SU-DHL-6 (cell line): ENCODE results near the gene PYGB.

Source experiments
- H2AFZ ChIP-seq: fragments of 200-600 bp; sonication (generic); 2 replicates; pipeline ENCODE4 v1.6.1; 2014; ENCODE audit warnings: low read depth, mild to moderate bottlenecking, moderate library complexity, mixed read lengths, antibody characterized with exemption, low read length; ENCODE audit not compliant: severe bottlenecking
- H3F3A ChIP-seq: fragments of 200-600 bp; shearing (Covaris generic); 2 replicates; pipeline ENCODE4 v1.6.0; 2016; ENCODE audit warnings: antibody characterized with exemption, mild to moderate bottlenecking; ENCODE audit not compliant: insufficient read depth
- H3K27ac ChIP-seq: fragments of 200-600 bp; sonication (generic); 2 replicates; pipeline ENCODE4 v1.5.1; 2016; ENCODE audit warnings: low read depth, mild to moderate bottlenecking, low read length, moderate library complexity, mixed read lengths
- H3K27me3 ChIP-seq: fragments of 200-600 bp; sonication (generic), shearing (Covaris generic); 2 replicates; pipeline ENCODE4 v1.6.0; 2014; ENCODE audit warnings: mild to moderate bottlenecking, low read length
- H3K36me3 ChIP-seq: fragments of 200-600 bp; sonication (generic); 2 replicates; pipeline ENCODE4 v1.6.1; 2014; ENCODE audit warnings: mild to moderate bottlenecking, low read length, mixed read lengths
- H3K4me2 ChIP-seq: fragments of 300-600, 200-600 bp; shearing (Covaris generic), sonication (generic); 2 replicates; pipeline ENCODE4 v1.6.0; 2014; ENCODE audit warnings: low read length, low read depth, mild to moderate bottlenecking; ENCODE audit not compliant: poor library complexity, severe bottlenecking
- H3K4me3 ChIP-seq: fragments of 200-600 bp; sonication (generic); 2 replicates; pipeline ENCODE4 v1.5.1; 2014; ENCODE audit warnings: antibody characterized with exemption, low read length, mild to moderate bottlenecking, mixed read lengths; ENCODE audit not compliant: insufficient read depth, poor library complexity, severe bottlenecking
- H3K79me2 ChIP-seq: fragments of 200-600 bp; sonication (generic); 2 replicates; pipeline ENCODE4 v1.6.1; 2014; ENCODE audit warnings: mild to moderate bottlenecking, low read length, moderate library complexity; ENCODE audit not compliant: insufficient read depth
- H3K9ac ChIP-seq: fragments of 200-600 bp; sonication (generic); 2 replicates; pipeline ENCODE4 v1.7.0; 2014; ENCODE audit warnings: mild to moderate bottlenecking, low read length
- H3K9me2 ChIP-seq: fragments of 200-600 bp; sonication (generic); replicated peaks from 2 replicates; pipeline ENCODE4 v1.6.1; 2014; ENCODE audit warnings: low read length; ENCODE audit not compliant: insufficient read depth
- H3K9me3 ChIP-seq: fragments of 200-600 bp; sonication (generic); 2 replicates; pipeline ENCODE4 v1.6.1; 2014; ENCODE audit warnings: low read length, mixed read lengths; ENCODE audit not compliant: insufficient read depth
- H4K20me1 ChIP-seq: fragments of 200-600 bp; sonication (generic); 2 replicates; pipeline ENCODE4 v1.6.1; 2014; ENCODE audit warnings: low read depth, mild to moderate bottlenecking, antibody characterized with exemption, low read length, moderate library complexity, mixed read lengths
- EZH2phosphoT487 ChIP-seq: fragments of 200-600 bp; sonication (generic), shearing (Covaris generic); conservative IDR thresholded peaks from 2 replicates; pipeline ENCODE4 v1.6.1; 2018; ENCODE audit warnings: mild to moderate bottlenecking, antibody characterized with exemption, low read length, moderate library complexity, mixed read lengths
- TF ChIP-seq, protein P1 (sequence below): fragments of 200-600 bp; sonication (generic); IDR thresholded peaks from one replicate; pipeline ENCODE4 v1.5.1; 2017; ENCODE audit warnings: antibody characterized with exemption, mild to moderate bottlenecking, low read length, moderate library complexity; ENCODE audit not compliant: insufficient read depth, poor library complexity, severe bottlenecking

The PYGB gene

DNA sequence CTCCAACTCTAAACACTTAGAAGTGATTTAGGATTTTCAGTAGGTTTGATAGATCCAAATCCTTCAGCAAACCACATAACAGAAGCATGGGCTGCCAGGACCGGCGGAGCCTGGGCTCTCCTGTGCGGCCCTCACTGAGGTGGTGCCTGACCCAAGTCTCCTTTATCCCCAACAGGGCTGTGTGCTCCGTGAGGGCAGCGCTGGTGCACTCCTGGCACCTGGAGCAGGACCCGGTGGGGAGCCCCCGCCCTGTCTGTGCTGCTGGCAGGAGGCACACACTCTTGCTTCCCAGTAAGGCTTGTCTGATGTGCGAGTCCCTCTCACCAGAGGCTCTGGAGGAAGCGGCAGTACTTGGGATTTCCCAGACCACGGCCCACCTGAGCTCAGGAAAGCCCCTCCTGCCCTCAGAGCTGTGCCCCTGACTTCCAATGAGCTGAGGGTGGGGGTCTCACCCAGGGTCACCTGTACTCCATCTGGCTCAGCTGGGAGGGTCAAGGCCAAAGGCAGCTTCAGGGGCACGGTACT, 56.2 kb downstream of the PYGB start:
- H3K79me2 ChIP-seq: no peaks in the 10 kb centered on the region
- no peaks in the 10 kb centered on the region for H3K9me3 ChIP-seq
- TF ChIP-seq, protein P1, sequence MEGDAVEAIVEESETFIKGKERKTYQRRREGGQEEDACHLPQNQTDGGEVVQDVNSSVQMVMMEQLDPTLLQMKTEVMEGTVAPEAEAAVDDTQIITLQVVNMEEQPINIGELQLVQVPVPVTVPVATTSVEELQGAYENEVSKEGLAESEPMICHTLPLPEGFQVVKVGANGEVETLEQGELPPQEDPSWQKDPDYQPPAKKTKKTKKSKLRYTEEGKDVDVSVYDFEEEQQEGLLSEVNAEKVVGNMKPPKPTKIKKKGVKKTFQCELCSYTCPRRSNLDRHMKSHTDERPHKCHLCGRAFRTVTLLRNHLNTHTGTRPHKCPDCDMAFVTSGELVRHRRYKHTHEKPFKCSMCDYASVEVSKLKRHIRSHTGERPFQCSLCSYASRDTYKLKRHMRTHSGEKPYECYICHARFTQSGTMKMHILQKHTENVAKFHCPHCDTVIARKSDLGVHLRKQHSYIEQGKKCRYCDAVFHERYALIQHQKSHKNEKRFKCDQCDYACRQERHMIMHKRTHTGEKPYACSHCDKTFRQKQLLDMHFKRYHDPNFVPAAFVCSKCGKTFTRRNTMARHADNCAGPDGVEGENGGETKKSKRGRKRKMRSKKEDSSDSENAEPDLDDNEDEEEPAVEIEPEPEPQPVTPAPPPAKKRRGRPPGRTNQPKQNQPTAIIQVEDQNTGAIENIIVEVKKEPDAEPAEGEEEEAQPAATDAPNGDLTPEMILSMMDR: no peak
- TF ChIP-seq EZH2phosphoT487: no peak
- H3K9me2 ChIP-seq: no peaks in the 10 kb centered on the region
- H3K9ac ChIP-seq: no peak overlapping the region
- no peaks in the 10 kb centered on the region for H3K27me3 ChIP-seq
- no peak overlapping the region for H2AFZ ChIP-seq
- H4K20me1 ChIP-seq: no peaks in the 10 kb centered on the region
- no peak overlapping the region for H3K27ac ChIP-seq
- H3K36me3 ChIP-seq: no peaks in the 10 kb centered on the region
- no peak overlapping the region for H3K4me2 ChIP-seq
- no peak overlapping the region for H3K4me3 ChIP-seq
- H3F3A ChIP-seq: no peaks in the 10 kb centered on the region

DNA sequence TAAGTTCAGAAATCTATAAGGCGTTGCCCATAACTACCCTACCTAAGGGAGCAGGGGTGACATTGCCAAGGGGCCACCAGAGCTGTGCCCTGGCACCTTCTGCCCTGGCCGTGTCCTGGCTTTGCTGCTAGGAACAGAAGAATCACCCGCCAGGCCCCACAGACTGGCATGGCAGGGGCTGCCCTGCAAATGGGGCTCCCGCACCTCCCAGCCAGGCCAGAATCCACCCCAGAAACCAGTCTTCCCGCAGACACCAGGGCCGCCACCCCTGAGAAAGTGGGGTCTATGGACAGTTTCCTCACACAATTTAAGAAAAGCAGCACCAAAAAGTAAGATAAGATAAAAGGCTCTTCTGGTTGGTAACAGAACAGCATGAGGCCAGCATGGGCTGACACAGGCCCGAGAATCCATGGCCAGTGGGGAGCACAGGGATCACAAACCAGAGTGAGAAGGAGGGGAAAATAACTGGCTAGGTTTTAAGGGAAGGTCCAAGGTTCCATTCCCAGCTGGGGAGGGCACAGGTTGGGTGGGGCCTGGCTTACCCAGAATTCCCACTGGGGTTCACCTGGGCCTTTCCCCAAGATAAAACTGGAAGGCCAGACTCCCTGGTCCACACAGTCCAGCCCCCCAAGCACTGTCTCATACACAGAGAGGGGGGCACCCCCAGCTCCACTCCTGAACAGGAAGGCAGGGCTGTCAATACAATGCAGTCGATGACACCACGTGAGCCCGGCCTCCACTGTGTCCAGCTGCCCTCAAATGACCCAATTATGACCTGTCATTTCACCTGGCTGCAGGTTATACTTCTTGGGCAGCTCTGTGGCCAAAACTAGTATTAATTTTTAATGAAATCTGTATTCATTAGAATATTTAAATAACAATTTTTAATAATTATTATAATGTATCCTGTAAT, 59.4 kb downstream of the PYGB start:
- Histone ChIP-seq H3K4me3 (no peak overlapping the region), H4K20me1 (no peaks in the 10 kb centered on the region), H3K9me2 (no peaks in the 10 kb centered on the region), H2AFZ (no peak overlapping the region), H3F3A (no peaks in the 10 kb centered on the region), H3K27me3 (no peaks in the 10 kb centered on the region), H3K27ac (no peak overlapping the region), H3K9me3 (no peaks in the 10 kb centered on the region), H3K79me2 (no peaks in the 10 kb centered on the region), H3K4me2 (no peak overlapping the region), H3K9ac (no peak overlapping the region), H3K36me3 (no peaks in the 10 kb centered on the region)
- no peak for TF ChIP-seq EZH2phosphoT487
- TF ChIP-seq, protein P1: no peak

DNA sequence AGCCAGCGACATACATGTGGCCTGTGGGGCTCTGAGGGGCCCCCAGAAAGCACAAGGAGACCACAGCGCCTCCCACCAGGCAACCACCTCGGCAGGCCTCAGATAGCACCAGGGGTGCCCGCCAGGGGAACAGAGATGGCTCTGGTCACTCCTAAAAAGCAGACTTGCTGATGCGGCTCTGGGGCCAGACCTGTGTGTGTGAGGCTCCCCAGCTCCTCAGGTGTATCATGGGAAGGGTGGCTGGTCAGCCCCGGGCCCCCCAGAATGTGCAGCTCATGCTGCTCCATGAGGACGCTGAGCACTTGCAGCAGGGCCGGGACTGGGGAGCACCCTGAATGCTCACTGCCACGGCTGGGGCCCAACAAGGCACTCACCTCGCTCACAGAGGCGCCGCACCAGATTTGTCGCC, 60.2 kb downstream of the PYGB start:
- H2AFZ ChIP-seq: no peak overlapping the region
- TF ChIP-seq EZH2phosphoT487: no peak
- TF ChIP-seq, protein P1: no peak
- H3K9me3 ChIP-seq: no peaks in the 10 kb centered on the region
- no peaks in the 10 kb centered on the region for H4K20me1 ChIP-seq
- H3K4me3 ChIP-seq: no peak overlapping the region
- no peaks in the 10 kb centered on the region for H3K27me3 ChIP-seq
- H3F3A ChIP-seq: no peaks in the 10 kb centered on the region
- H3K27ac ChIP-seq: no peak overlapping the region
- H3K4me2 ChIP-seq: no peak overlapping the region
- H3K36me3 ChIP-seq: no peaks in the 10 kb centered on the region
- no peaks in the 10 kb centered on the region for H3K79me2 ChIP-seq
- H3K9ac ChIP-seq: no peak overlapping the region
- H3K9me2 ChIP-seq: no peaks in the 10 kb centered on the region
